Measurements from ENCODE around the gene BTBD18.

The BTBD18 gene

GRCh38 chr11:57775491-57775890 is 23.9 kb upstream of the BTBD18 start:
- no peak for DNase-seq (ENCODE audit: low spot score)

GRCh38 chr11:57773026-57773598 is 21.5 kb upstream of the BTBD18 start:
- DNase-seq (ENCODE audit: low spot score) = no peak

GRCh38 chr11:57772562-57772961 is 20.9 kb upstream of the BTBD18 start:
- DNase-seq (ENCODE audit: low spot score) = no peak

GRCh38 chr11:57771365-57771764 is 19.7 kb upstream of the BTBD18 start:
- no peak for DNase-seq (ENCODE audit: low spot score)

- no peak for DNase-seq (ENCODE audit: low spot score)
Measured at GRCh38 chr11:57770793-57771192, 19.2 kb upstream of the BTBD18 start.

- no peak for DNase-seq (ENCODE audit: low spot score)
Measured at GRCh38 chr11:57764972-57765371, 13.4 kb upstream of the BTBD18 start.

- DNase-seq (ENCODE audit: low spot score) = no peak
Measured at GRCh38 chr11:57764566-57764965, 12.9 kb upstream of the BTBD18 start.

GRCh38 chr11:57764021-57764420 is 12.4 kb upstream of the BTBD18 start:
- no peak for DNase-seq (ENCODE audit: low spot score)

GRCh38 chr11:57763568-57763967 is 11.9 kb upstream of the BTBD18 start:
- DNase-seq (ENCODE audit: low spot score) = peak; percentile 78

GRCh38 chr11:57762235-57762861 is 10.7 kb upstream of the BTBD18 start:
- peak; percentile 41 for DNase-seq (ENCODE audit: low spot score)

- peak; percentile 98 for DNase-seq (ENCODE audit: low spot score)
Measured at GRCh38 chr11:57761301-57762234, 9.9 kb upstream of the BTBD18 start, which contains the start of gene CTNND1. CTNND1 (plus strand) TSS chr11:57761802; CDS start chr11:57791479, 29,677 bp downstream.

GRCh38 chr11:57758174-57758573 is 6.6 kb upstream of the BTBD18 start:
- DNase-seq (ENCODE audit: low spot score) = no peak

- DNase-seq (ENCODE audit: low spot score) = no peak
Measured at GRCh38 chr11:57752954-57753353, 1.3 kb upstream of the BTBD18 start.

- DNase-seq (ENCODE audit: low spot score) = no peak
Measured at GRCh38 chr11:57751176-57751575, 443 bp downstream of the BTBD18 start.

GRCh38 chr11:57746920-57747319 is 4.7 kb downstream of the BTBD18 start:
- DNase-seq (ENCODE audit: low spot score) = no peak

GRCh38 chr11:57745206-57745605 is 6.4 kb downstream of the BTBD18 start:
- DNase-seq (ENCODE audit: low spot score) = no peak

GRCh38 chr11:57744357-57744756 is 7.3 kb downstream of the BTBD18 start:
- DNase-seq (ENCODE audit: low spot score) = no peak

- DNase-seq (ENCODE audit: low spot score) = no peak
Measured at GRCh38 chr11:57742087-57742452, 9.5 kb downstream of the BTBD18 start.

- peak; percentile 98 for DNase-seq (ENCODE audit: low spot score)
Measured at GRCh38 chr11:57741132-57742086, 10.2 kb downstream of the BTBD18 start, which contains the start of gene SELENOH. SELENOH (plus strand) TSS chr11:57741491; CDS start chr11:57741596, 105 bp downstream.

GRCh38 chr11:57735619-57736298 is 15.9 kb downstream of the BTBD18 start:
- no peak for DNase-seq (ENCODE audit: low spot score)

GRCh38 chr11:57732661-57733060 is 19.0 kb downstream of the BTBD18 start:
- DNase-seq (ENCODE audit: low spot score) = no peak
